Smooth muscle cell of the coronary artery (primary cell): Measurements from ENCODE around the gene OR6C65. TPM values are rescaled to one million over a fixed set of nuclear protein-coding genes. Genes with fewer than 3 reads are reported as not detected.

Experiments
- total RNA-seq: library from RNA; depleted of rRNA; stranded (reverse); fragments of >200 nt; gene quantifications from 2 replicates; pipeline ENCODE4 v1.2.3, GENCODE V29; 2014; ENCODE audit warnings: low replicate concordance

Gene OR6C65
- not detected in 2 replicates for total RNA-seq

DNA sequence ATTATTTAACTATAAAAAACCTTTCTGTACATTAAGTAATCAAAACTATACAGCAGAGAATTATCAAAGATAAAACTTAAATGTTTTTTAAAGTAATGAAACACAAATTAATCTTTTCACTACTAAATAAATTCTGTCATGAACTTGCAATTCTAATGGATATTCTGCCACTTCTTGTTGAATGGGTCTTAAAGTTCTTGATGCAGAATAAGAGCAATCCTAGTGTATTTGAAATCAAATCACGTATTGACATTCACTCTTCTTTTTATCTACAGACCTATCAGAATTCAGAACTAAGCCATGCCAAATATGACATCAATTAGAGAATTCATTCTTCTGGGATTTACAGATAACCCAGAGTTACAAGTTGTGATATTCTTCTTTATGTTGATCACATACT lies at the start of gene OR6C65:
Gene OR6C65, plus strand, starts transcription at position 301 of the 400 bp plus-strand sequence. Its CDS starts 0 bp downstream, at position 301.

DNA sequence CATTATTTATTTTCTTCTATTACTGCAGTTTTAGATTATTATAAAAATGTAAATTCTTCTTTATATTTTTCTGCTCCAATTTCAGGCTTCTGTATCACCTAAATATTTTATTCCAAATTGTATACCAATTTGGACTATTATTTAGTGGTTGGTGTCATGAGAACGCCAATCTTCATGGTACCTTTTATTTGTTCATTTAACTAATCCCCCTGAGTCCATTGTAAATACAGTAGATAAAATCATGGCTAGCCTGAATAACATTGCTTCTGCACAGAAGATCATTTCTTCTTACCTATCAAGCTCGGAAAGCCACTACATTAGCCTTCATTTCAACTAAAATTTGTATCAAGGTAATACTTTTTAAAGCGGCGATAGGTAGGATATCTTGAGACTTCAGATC lies 37.7 kb upstream of the OR6C65 start, which contains the start of gene OR6C75:
Gene OR6C75, plus strand, starts transcription at position 301 of the 400 bp plus-strand sequence. CDS start 2,136 bp downstream, outside the sequence.

DNA sequence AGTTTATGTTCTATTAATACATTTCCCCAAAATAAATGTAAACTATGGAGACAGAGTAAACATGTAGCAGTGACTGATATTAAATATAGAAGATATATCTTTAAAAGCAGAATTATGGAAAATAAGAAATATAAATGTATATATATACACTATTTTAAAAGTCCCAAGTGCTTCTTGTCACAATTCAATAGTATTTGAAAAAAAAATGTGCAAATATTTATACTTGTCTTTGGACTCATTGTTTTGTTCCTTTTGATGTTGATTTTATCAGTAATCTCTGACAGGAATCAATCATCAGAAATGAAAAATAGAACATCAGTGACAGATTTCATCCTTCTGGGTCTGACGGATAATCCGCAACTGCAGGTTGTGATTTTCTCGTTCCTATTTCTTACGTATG lies 25.6 kb downstream of the OR6C65 start, which contains the start of gene OR6C76:
Gene OR6C76, plus strand, starts transcription at position 301 of the 400 bp plus-strand sequence. Its CDS starts 0 bp downstream, at position 301.

DNA sequence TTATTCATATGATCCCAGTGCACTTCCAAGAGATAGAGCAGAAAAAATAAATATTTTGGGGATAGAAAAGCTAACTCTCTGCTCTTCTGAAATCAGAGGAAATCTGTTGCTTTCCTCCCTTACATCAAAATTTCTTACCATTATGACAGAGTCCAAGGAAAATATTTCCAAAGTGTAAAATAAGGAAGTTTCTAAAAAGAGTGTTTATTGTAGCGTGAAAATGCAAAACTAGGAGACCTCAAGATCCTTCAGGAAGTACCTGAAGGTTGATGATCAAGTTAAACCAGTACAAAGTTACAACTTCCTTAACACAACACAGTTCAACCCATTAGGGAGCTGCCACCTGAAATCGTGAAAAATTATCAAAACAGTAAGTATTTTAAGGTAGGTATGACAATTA lies 43.4 kb downstream of the OR6C65 start, which contains the start of gene OR6C2:
Gene OR6C2, plus strand, starts transcription at position 301 of the 400 bp plus-strand sequence. CDS start 8,138 bp downstream, outside the sequence.

Other genes starting within 250 kb of the OR6C65 start
- gene OR10A7, start 179.5 kb upstream of the OR6C65 start, total RNA-seq = not detected in 2 replicates
- gene OR6C74, start 155.9 kb upstream of the OR6C65 start, total RNA-seq = not detected in 2 replicates
- not detected in 2 replicates for gene OR6C6, start 104.0 kb upstream of the OR6C65 start, total RNA-seq
- not detected in 2 replicates for gene OR6C1, start 86.2 kb upstream of the OR6C65 start, total RNA-seq
- gene OR6C3, start 69.8 kb upstream of the OR6C65 start, total RNA-seq = not detected in 2 replicates
- gene OR6C75, start 37.6 kb upstream of the OR6C65 start, total RNA-seq = not detected in 2 replicates
- gene OR6C76, start 25.7 kb downstream of the OR6C65 start, total RNA-seq = not detected in 2 replicates
- not detected in 2 replicates for gene OR6C2, start 43.5 kb downstream of the OR6C65 start, total RNA-seq
- not detected in 2 replicates for gene OR6C70, start 69.6 kb downstream of the OR6C65 start, total RNA-seq
- not detected in 2 replicates for gene OR6C68, start 91.8 kb downstream of the OR6C65 start, total RNA-seq
- not detected in 2 replicates for gene OR6C4, start 149.1 kb downstream of the OR6C65 start, total RNA-seq
- not detected in 2 replicates for gene OR2AP1, start 171.9 kb downstream of the OR6C65 start, total RNA-seq
- gene OR10P1, start 236.4 kb downstream of the OR6C65 start, total RNA-seq = not detected in 2 replicates